Immature natural killer cell (primary cell): Measurements from ENCODE around the gene MYL10. TPM values are rescaled to one million over a fixed set of nuclear protein-coding genes. Genes with fewer than 3 reads are reported as not detected.
"Not testable (repeated sequence)": the region's sequence is repeated elsewhere in the genome, so short reads cannot be mapped to it uniquely, and the experiment has no call there.

Source experiments
- DNase-seq, 3 donors: peaks; one replicate each; pipeline ENCODE4 v3.0.0; 2022; ENCODE audit warnings: mixed read lengths in 1 of 3
- H3K27ac Mint-ChIP-seq, 6 donors: one replicate each; pipeline ENCODE4 v1.8.0; 2020; ENCODE audit warnings: mixed read lengths in 6 of 6, mild to moderate bottlenecking in 5 of 6, inconsistent platforms in 4 of 6, moderate library complexity in 3 of 6
- H3K27me3 Mint-ChIP-seq, 3 donors: one replicate each; pipeline ENCODE4 v1.8.0; 2020 to 2021; ENCODE audit warnings: low read depth in 3 of 3, mild to moderate bottlenecking in 3 of 3, mixed read lengths in 3 of 3, moderate library complexity in 3 of 3, inconsistent platforms in 1 of 3
- H3K36me3 Mint-ChIP-seq, 3 donors: one replicate each; pipeline ENCODE4 v1.8.0; 2020; ENCODE audit warnings: mixed read lengths in 3 of 3, inconsistent platforms in 2 of 3, mild to moderate bottlenecking in 2 of 3
- H3K4me1 Mint-ChIP-seq, 2 donors: one replicate each; pipeline ENCODE4 v1.8.0; 2020; ENCODE audit warnings: inconsistent platforms in 2 of 2, mild to moderate bottlenecking in 2 of 2, mixed read lengths in 2 of 2, moderate library complexity in 1 of 2
- H3K4me3 Mint-ChIP-seq, 5 donors: one replicate each; pipeline ENCODE4 v1.8.0; 2020; ENCODE audit warnings: mild to moderate bottlenecking in 5 of 5, mixed read lengths in 5 of 5, inconsistent platforms in 3 of 5, moderate library complexity in 3 of 5
- H3K9me3 Mint-ChIP-seq, 6 donors: one replicate each; pipeline ENCODE4 v1.8.0; 2020; ENCODE audit warnings: mild to moderate bottlenecking in 6 of 6, mixed read lengths in 6 of 6, inconsistent platforms in 4 of 6, moderate library complexity in 3 of 6
- polyA plus RNA-seq, 3 donors: library from polyadenylated mRNA; unstranded; fragments of 300-500 nt; fragmentation: Illumina TruSeq; gene quantifications; one replicate each; pipeline ENCODE4 v1.2.3, GENCODE V29; 2021

The MYL10 gene
- polyA plus RNA-seq, 3 donors from 2014 or later, result not detected

DNA sequence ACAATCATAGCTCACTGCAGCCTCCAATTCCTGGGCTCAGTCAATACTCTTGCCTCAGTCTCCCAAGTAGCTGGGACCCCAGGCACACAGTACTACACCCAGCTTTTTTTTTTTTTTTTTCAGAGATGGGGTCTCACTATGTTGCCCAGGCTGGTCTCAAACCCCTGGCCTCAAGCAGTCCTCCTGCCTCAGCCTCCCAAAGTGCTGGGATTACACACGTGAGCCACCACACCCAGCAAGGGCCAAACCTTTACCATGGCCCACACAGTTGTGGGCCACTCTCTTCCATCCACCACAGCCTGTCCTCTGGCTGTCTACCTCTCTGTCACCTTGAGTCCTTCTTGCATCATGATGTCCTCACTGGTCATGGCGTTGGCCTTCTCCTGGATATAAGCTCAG, 24.2 kb downstream of the MYL10 start:
- H3K27ac Mint-ChIP-seq, result peak overlapping the region in 1 of 6 donors; percentile 22
- H3K27me3 Mint-ChIP-seq, result not testable (repeated sequence)

DNA sequence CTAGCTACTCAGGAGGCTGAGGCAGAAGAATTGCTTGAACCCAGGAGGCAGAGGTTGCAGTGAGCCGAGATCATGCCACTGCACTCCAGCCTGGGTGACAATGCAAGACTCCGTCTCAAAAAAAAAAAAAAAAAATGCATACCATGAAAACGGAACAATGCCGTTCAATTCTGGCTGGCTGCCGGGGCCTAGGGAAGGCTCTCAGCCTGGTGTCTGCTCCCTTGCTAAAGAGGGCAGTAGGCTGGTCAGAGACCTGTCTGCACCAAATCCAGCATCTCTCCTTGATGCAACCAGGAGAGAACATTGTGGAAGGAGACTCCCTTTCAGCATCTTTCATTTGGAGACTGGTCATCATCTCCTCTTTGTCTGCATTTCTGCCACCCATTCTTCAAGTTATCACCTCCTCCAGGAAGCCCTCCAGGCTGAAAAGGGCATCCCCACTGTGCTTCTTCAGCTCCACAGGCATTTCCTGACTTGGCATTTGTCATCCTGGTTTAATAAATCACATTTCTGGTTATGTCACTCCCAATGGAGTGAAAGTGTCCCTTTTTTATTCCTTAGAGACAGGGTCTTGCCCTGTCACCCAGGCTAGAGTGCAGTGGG, 24.7 kb downstream of the MYL10 start:
- no peaks in the 10 kb centered on the region for H3K4me1 Mint-ChIP-seq
- no peak overlapping the region for H3K4me3 Mint-ChIP-seq
- H3K27me3 Mint-ChIP-seq, result no peaks in the 10 kb centered on the region
- DNase-seq, result no peak
- H3K36me3 Mint-ChIP-seq, result no peaks in the 10 kb centered on the region
- peak overlapping the region in 1 of 6 donors; percentile 22 for H3K27ac Mint-ChIP-seq
- H3K9me3 Mint-ChIP-seq, result no peaks in the 10 kb centered on the region

More for the DNA sequence above, 24.2 kb downstream of the MYL10 start:
- H3K9me3 Mint-ChIP-seq, H3K36me3 Mint-ChIP-seq, H3K4me3 Mint-ChIP-seq, H3K4me1 Mint-ChIP-seq, DNase-seq: not testable (repeated sequence)

DNA sequence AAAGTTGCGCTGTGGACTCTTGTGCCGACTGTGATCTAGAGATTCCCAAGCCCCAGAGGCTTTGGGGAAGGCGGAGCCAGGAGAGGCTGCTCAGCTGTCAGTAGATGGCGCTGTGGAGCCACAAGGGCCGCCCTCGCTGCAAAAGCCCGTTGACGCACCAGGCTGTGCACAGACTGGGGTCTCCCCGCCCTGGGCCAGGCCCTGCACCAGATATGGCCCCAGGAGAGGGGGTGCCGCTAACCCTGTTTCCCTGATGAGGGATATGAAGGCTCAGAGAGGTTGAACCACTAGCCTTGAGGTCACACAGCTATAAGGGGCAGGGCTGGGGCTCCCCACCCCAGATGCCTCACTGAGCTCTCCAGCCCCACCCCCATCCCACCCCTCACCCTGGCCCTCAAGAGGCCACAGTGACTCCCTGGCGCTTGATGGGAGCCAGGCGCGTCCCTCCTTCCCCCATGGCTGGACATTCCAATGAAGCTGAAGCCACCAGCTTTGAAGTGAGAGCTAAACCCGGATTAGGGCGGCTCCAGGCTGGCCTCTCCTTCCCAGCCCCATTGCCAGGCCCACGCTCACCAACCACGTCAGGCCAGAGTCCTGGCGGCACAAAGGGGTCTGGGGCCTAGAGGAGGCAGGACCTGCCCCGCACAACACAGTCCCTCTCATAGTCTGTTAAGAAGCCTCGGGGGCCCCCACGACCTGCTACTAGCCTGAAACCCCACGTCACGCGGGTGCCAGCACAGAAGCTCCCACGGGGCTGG, 26.4 kb downstream of the MYL10 start:
- H3K4me3 Mint-ChIP-seq, result no peak overlapping the region

DNA sequence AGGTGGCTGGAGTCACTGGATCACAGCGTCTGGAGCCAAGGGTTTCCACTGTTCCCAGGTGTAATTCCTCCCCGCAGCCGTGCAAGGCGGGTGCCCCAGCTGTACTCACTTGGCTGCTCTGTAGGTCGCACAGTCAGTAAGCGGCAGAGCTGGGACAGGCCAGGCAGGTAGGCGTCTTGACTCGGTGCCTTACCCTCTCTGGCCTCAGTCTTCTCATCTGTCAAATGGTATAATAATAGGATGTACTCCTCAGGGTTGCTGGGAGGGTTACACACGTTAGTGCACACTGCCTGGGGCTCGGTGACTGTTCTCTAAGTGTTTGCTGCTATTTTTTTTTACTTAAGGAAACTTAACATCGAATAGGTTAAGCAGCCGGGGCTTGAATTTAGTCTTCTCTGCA, 27.0 kb downstream of the MYL10 start:
- H3K27me3 Mint-ChIP-seq, result no peaks in the 10 kb centered on the region
- no peak overlapping the region for H3K27ac Mint-ChIP-seq
- DNase-seq, result no peak
- no peaks in the 10 kb centered on the region for H3K9me3 Mint-ChIP-seq
- no peaks in the 10 kb centered on the region for H3K4me1 Mint-ChIP-seq
- H3K36me3 Mint-ChIP-seq, result no peaks in the 10 kb centered on the region
- no peak overlapping the region for H3K4me3 Mint-ChIP-seq

More for the DNA sequence above, 26.4 kb downstream of the MYL10 start:
- H3K9me3 Mint-ChIP-seq, result no peaks in the 10 kb centered on the region
- H3K4me1 Mint-ChIP-seq, result no peaks in the 10 kb centered on the region
- no peaks in the 10 kb centered on the region for H3K27me3 Mint-ChIP-seq
- no peaks in the 10 kb centered on the region for H3K36me3 Mint-ChIP-seq
- H3K27ac Mint-ChIP-seq, result no peak overlapping the region
- DNase-seq, result peak; percentile 35 to 48 (median 44)

DNA sequence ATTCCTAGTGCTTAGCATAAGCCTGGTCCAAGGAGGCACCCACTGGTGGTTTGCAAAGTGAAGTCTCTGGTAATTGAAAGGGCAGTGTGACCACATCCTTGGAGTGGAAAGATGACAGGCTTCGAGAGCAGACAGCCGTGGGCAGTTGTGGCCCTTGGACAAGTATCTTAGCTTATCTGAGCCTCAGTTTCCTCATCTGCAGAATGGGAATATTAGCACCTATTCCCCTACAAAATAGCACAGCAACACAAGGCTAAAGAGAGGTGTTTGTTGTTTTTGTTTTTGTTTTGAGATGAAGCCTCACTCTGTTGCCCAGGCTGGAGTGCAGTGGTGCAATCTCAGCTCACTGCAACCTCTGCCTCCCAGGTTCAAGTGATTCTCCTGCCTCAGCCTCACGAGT, 29.3 kb downstream of the MYL10 start:
- no peaks in the 10 kb centered on the region for H3K4me1 Mint-ChIP-seq
- no peak overlapping the region for H3K27ac Mint-ChIP-seq
- no peaks in the 10 kb centered on the region for H3K36me3 Mint-ChIP-seq
- H3K9me3 Mint-ChIP-seq, result no peaks in the 10 kb centered on the region
- no peak for DNase-seq
- H3K4me3 Mint-ChIP-seq, result no peak overlapping the region
- H3K27me3 Mint-ChIP-seq, result no peaks in the 10 kb centered on the region

DNA sequence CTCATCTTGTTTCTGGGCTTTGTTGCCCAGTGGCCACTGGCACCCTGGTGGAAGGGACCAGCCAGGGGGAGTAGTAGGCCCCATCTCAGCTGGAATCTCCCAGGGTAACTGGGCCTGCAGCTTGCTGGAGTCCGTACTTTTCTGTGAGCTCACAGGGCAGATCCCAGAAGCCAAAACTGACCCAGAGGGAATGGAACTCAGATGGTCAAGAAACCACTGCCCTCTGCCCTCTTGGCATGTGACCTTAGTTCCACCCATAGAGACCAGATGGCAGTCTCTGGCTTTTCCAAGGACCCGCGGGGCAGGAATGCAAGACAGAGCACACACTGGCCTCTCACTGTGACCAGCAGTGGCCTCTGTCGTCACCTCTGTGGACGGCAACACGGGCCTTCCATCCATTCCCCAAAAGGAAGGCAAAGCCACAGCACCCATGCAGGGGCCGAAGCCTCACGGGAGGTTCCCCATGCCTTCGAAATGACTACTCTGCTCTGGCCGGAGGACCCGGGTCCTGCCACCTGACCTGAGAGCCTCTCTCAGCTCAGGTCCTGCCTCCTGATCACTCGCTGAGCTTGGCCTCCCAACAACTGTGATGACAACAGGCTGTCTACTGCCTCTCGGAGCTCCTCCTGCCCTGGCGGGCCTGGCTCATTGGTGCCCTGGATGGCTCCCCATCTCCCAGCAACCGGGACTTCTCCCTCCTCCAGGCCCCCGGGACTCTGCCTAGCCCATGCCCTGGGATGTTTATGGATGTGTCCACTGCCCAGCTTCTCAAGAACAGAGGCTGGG, 29.9 kb downstream of the MYL10 start:
- Mint-ChIP-seq H3K4me1 (no peaks in the 10 kb centered on the region), H3K4me3 (no peak overlapping the region), H3K36me3 (no peaks in the 10 kb centered on the region), H3K27ac (no peak overlapping the region), H3K9me3 (no peaks in the 10 kb centered on the region), H3K27me3 (no peaks in the 10 kb centered on the region)
- no peak for DNase-seq

DNA sequence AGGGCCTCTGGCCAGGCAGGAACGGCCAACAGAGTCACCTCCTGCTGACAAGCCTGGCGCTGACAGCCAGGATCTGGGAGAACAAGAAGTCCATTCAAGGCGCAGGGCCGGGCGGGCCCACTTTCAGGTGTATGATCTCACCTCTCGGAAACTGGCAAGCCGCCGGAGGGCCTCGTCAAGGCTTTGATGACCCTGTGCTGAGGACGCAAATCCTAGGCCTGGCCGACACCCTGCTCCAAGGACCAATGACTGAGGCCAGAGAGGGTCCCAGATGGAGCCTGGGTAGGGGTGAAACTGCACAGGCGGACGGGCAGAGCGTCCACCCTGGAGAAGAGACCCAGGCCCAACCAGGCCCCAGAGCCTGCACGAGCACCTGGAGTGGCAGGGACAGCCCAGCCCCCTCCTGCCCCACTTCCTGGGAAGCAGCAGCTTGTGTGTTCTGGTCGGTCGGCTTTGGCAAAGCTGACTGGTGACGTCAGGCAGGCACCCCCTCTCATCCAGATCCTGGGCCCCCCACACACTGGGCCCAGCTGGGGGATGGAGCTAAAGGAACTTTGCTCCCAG, 30.6 kb downstream of the MYL10 start:
- Mint-ChIP-seq H3K4me1 (no peaks in the 10 kb centered on the region), H3K4me3 (no peak overlapping the region), H3K9me3 (no peaks in the 10 kb centered on the region), H3K27me3 (peaks cover 0 to 2% (median 0%) of the 10 kb centered on the region in 3 donors), H3K27ac (no peak overlapping the region), H3K36me3 (no peaks in the 10 kb centered on the region)
- no peak for DNase-seq

DNA sequence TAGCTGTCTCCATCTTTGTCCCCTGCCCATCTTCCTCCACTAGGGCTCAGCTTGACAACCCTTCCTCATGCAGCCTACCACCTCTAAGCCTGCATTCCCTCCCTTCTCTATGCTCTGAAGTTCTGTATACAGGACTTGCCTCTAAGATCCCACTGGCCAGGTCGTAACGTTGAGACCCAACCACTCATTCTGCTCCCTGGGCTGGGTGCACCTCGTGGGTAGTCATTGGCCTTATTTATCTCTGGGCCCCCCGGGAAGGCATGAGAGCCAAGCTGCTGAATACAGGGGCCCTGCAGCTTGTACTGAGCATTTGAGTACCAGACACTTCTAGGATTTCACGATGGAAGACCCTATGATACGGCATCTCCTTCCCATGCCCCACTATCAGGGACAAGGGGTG, 31.2 kb downstream of the MYL10 start:
- no peaks in the 10 kb centered on the region for H3K4me1 Mint-ChIP-seq
- DNase-seq, result no peak
- peaks cover 0 to 2% (median 0%) of the 10 kb centered on the region in 3 donors for H3K27me3 Mint-ChIP-seq
- H3K27ac Mint-ChIP-seq, result no peak overlapping the region
- H3K36me3 Mint-ChIP-seq, result no peaks in the 10 kb centered on the region
- no peaks in the 10 kb centered on the region for H3K9me3 Mint-ChIP-seq
- H3K4me3 Mint-ChIP-seq, result no peak overlapping the region

DNA sequence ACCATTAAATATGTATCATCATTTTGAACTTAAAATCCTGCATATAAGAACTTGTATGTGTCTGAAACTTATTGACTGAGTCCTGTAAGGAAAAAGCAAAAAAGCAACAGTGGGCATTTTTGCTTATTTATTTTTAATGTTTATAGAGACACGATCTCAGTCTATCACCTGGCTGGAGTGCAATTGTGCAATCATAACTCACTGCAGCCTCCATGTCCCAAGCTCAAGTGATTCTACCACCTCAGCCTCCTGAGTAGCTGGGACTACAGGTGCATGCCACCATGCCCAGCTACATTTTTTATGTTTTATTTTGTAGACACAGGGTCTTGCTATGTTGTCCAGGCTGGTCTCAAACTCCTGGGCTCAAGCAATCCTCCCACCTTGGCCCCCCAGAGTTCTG, 32.2 kb downstream of the MYL10 start:
- Mint-ChIP-seq H3K27ac (no peak overlapping the region), H3K4me1 (no peaks in the 10 kb centered on the region), H3K4me3 (no peak overlapping the region), H3K36me3 (no peaks in the 10 kb centered on the region), H3K27me3 (peaks cover 0 to 2% (median 0%) of the 10 kb centered on the region in 3 donors), H3K9me3 (no peaks in the 10 kb centered on the region)
- DNase-seq, result no peak

DNA sequence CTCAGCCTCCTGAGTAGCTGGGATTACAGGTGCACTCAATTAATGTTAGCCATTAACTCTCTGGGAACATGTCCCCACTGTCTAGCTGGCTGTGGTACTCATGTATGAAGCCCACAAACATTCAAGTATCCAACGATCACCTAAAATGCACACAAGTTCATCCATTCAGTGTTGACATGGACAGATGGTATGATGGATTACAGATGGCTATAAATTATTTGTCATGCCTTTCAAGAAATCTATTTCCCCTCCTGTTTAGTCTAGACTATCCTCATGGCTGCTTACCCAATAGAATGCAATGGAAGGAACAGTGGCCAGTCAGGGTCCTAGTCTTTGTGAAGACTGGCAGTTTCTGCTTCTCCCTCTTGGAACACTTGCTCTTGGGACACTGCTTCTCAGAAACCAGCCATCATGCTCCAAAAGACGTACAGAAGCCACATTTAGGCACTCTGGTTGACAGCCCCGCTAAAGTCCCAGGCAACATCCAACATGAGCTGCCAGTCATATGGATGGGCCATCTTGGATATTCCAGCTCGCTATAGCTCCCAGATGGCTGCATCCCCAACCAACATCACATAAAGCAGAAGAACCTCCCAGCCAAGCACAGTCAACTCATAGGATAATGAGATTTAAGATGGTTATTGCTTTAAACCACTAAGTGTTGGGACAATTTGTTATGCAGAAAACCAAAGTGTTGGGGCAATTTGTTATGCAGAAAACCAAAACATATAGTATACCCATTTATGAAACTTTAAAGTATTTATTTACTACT, 33.1 kb downstream of the MYL10 start:
- no peak for DNase-seq
- Mint-ChIP-seq H3K4me1 (no peaks in the 10 kb centered on the region), H3K27ac (no peak overlapping the region), H3K9me3 (no peaks in the 10 kb centered on the region), H3K4me3 (no peak overlapping the region), H3K27me3 (peaks cover 0 to 2% (median 0%) of the 10 kb centered on the region in 3 donors), H3K36me3 (no peaks in the 10 kb centered on the region)

DNA sequence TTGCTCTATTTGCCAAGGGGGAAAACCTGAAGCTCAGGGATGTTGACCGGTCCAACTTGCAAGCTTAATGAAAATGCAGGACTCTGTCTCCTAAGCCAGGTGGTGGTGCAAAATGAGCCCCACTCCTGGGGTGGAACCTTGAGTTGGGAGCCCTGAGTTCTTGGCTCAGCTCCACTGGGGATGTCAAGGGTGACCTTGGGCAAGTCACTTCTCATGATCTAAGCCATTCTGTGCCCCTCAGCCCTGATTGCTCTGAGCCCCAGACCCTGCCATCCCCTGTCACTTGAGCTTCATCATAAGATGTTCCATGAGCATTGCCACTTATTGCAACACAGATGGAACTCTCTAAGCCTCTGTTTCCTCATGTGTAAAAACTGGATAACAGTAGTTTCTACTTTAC, 33.9 kb downstream of the MYL10 start:
- H3K36me3 Mint-ChIP-seq, result no peaks in the 10 kb centered on the region
- H3K27me3 Mint-ChIP-seq, result peaks cover 0 to 2% (median 0%) of the 10 kb centered on the region in 3 donors
- no peak overlapping the region for H3K27ac Mint-ChIP-seq
- no peak for DNase-seq
- no peak overlapping the region for H3K4me3 Mint-ChIP-seq
- H3K4me1 Mint-ChIP-seq, result no peaks in the 10 kb centered on the region
- H3K9me3 Mint-ChIP-seq, result no peaks in the 10 kb centered on the region

DNA sequence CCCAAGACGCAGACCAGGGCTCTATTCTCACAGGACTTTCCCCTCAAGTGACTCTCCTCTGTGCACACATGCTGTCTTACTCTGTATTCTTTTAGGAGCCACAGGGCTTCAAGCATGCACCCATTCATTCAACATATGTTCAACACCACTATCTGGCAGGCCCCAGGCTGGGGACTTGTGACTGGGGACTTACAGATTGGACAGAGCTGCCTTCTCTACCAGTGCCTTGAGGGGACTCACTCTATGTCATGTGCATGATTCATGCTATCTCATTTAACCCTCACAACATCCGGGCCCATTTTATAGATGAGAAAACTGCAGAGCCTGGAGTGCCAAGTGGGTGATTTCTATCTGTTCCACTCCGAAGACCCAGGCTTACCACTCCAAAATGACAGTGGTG, 34.3 kb downstream of the MYL10 start:
- no peaks in the 10 kb centered on the region for H3K4me1 Mint-ChIP-seq
- H3K9me3 Mint-ChIP-seq, result no peaks in the 10 kb centered on the region
- H3K27me3 Mint-ChIP-seq, result peaks cover 0 to 2% (median under 1%) of the 10 kb centered on the region in 3 donors
- no peak for DNase-seq
- H3K36me3 Mint-ChIP-seq, result no peaks in the 10 kb centered on the region
- no peak overlapping the region for H3K4me3 Mint-ChIP-seq
- H3K27ac Mint-ChIP-seq, result no peak overlapping the region

DNA sequence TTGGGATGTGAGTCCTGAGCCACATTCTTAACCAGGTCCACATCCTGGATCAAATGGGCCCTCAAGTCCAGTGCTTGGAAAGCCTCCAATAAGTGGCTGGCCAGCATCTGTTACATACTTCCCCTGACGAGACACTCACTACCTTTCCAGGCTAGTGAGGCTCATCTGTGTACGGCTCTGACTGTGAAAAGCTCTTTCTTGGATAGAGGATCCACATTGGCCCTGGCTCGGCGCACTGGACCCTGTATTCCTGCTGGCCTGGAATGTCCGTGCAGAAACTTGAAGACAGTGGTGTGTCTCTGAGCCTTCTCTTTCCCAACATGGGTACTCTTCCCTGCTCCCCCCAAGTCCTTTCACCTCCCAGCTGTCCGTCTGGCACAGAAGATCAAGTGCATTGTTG, 35.5 kb downstream of the MYL10 start:
- Mint-ChIP-seq H3K27ac (no peak overlapping the region), H3K4me3 (no peak overlapping the region), H3K36me3 (no peaks in the 10 kb centered on the region), H3K4me1 (no peaks in the 10 kb centered on the region), H3K27me3 (peaks cover 0 to 2% (median 2%) of the 10 kb centered on the region in 3 donors), H3K9me3 (no peaks in the 10 kb centered on the region)
- DNase-seq, result no peak
